MCF 10A (cell line): Measurements from ENCODE around the gene ADARB1. TPM values are rescaled to one million over a fixed set of nuclear protein-coding genes. Genes with fewer than 3 reads are reported as not detected.
"Not testable (repeated sequence)": the region's sequence is repeated elsewhere in the genome, so short reads cannot be mapped to it uniquely, and the experiment has no call there.

Experiments used
- BruUV-seq: library from RNA; stranded (reverse); fragments of 400-500 nt; replicated peaks from 2 replicates; lab custom pipeline; 2021; lab: Mats Ljungman, UMichigan
- CTCF ChIA-PET: fragments of 300-600 bp; sonication (Branson Sonifier 250); formaldehyde crosslinking; extraction: SDS; loops from one replicate; lab custom pipeline; 2021; ENCODE audit warnings: antibody characterized with exemption, inconsistent platforms; lab: Yijun Ruan, JAX
- POLR2A ChIA-PET: fragments of 300-600, 350-650 bp; sonication (Branson Sonifier 250); formaldehyde crosslinking; extraction: SDS; loops from one replicate; lab custom pipeline; 2020; ENCODE audit warnings: antibody characterized with exemption, inconsistent platforms; lab: Yijun Ruan, JAX
- DNase-seq: peaks from one replicate; pipeline ENCODE4 v3.0.0-alpha.2; 2018; ENCODE audit not compliant: unreplicated experiment
- H3K27ac Mint-ChIP-seq: one replicate; pipeline ENCODE4 v1.8.0; 2022; ENCODE audit warnings: mild to moderate bottlenecking, low read depth, mixed read lengths; ENCODE audit not compliant: unreplicated experiment
- H3K27me3 Mint-ChIP-seq: one replicate; pipeline ENCODE4 v1.8.0; 2022; ENCODE audit warnings: mixed read lengths; ENCODE audit not compliant: insufficient read depth, unreplicated experiment
- H3K36me3 Mint-ChIP-seq: one replicate; pipeline ENCODE4 v1.8.0; 2022; ENCODE audit warnings: mild to moderate bottlenecking, moderate library complexity, mixed read lengths; ENCODE audit not compliant: insufficient read depth, unreplicated experiment
- H3K4me1 Mint-ChIP-seq: one replicate; pipeline ENCODE4 v1.8.0; 2022; ENCODE audit warnings: mixed read lengths; ENCODE audit not compliant: insufficient read depth, unreplicated experiment
- H3K4me3 Mint-ChIP-seq: one replicate; pipeline ENCODE4 v1.8.0; 2022; ENCODE audit warnings: mild to moderate bottlenecking, moderate library complexity, mixed read lengths; ENCODE audit not compliant: unreplicated experiment
- H3K9me3 Mint-ChIP-seq: one replicate; pipeline ENCODE4 v1.8.0; 2022; ENCODE audit warnings: mixed read lengths; ENCODE audit not compliant: unreplicated experiment
- CTCF ChIP-seq: fragments of 200-600 bp; IDR thresholded peaks from one replicate; pipeline ENCODE4 v1.8.0; 2022; ENCODE audit warnings: antibody characterized with exemption, mild to moderate bottlenecking; ENCODE audit not compliant: unreplicated experiment
- intact Hi-C: fragments of 100-400 bp; cut with micrococcal nuclease; formaldehyde crosslinking; loops from 2 replicates; pipeline ENCODE4 v1.14.1; 2022
- total RNA-seq: library from RNA; stranded (reverse); gene quantifications from 2 replicates; pipeline ENCODE4 v1.2.3, GENCODE V29; 2022

The ADARB1 gene
- total RNA-seq, 1 experiment from 2014 or later: 19.4 TPM

GRCh38 chr21:45027241-45028196, 46.9 kb upstream of the ADARB1 start:
- ChIA-PET POLR2A (no interaction called here), CTCF (no interaction called here)
- H3K4me1 Mint-ChIP-seq: no peaks in the 10 kb centered on the region
- peaks cover 8% of the 10 kb centered on the region for H3K9me3 Mint-ChIP-seq
- no peaks in the 10 kb centered on the region for H3K36me3 Mint-ChIP-seq
- no peak for DNase-seq
- TF ChIP-seq CTCF: no peak
- no TSS peak for BruUV-seq
- H3K27ac Mint-ChIP-seq: no peak overlapping the region
- H3K27me3 Mint-ChIP-seq: peaks cover 14% of the 10 kb centered on the region
- no peak overlapping the region for H3K4me3 Mint-ChIP-seq
- intact Hi-C loops: no loop called here

GRCh38 chr21:45028645-45029044, 45.7 kb upstream of the ADARB1 start:
- H3K9me3 Mint-ChIP-seq, H3K27ac Mint-ChIP-seq, H3K4me3 Mint-ChIP-seq, H3K36me3 Mint-ChIP-seq, intact Hi-C loops, POLR2A ChIA-PET, BruUV-seq, H3K4me1 Mint-ChIP-seq, DNase-seq, CTCF ChIA-PET: not testable (repeated sequence)
- H3K27me3 Mint-ChIP-seq: peaks cover 14% of the 10 kb centered on the region

DNA sequence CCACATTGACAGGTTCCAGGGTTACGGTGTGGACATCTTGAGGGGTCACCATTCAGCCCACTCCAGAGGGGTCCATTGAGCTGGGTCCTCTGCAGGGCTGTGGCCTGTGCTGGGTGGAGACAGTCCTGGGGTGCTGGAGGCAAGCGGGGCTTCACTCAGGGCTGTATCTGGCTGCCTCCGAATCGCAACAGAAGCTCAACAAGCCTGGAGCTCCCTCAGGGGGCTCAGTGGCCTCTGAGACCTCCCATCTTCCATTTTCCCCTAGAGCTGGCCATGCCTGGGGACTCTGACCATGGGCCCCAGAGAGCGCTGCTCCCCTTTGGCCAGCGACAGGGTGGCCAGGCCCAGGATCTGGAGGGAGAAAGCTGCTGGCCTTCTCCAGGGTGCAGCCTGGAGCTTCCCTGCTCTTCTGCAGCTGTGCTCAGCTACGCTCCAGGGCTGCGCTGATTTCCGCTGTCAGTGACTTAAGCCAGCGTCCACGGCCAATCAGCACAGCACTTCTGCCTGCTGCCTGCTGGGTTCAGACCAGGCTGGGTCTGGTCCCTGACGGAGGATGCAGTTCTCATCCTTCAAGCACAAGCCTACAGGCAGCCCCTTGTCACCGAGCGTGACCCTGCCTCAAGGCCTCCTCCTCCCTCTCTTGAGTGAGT, 45.0 kb upstream of the ADARB1 start:
- no peak for TF ChIP-seq CTCF
- no peaks in the 10 kb centered on the region for H3K4me1 Mint-ChIP-seq
- intact Hi-C loops: no loop called here

GRCh38 chr21:45029948-45030681, 44.3 kb upstream of the ADARB1 start:
- Mint-ChIP-seq H3K4me3 (no peak overlapping the region), H3K27ac (no peak overlapping the region), H3K9me3 (no peaks in the 10 kb centered on the region), H3K27me3 (peaks cover 14% of the 10 kb centered on the region), H3K4me1 (no peaks in the 10 kb centered on the region), H3K36me3 (no peaks in the 10 kb centered on the region)
- DNase-seq: no peak
- intact Hi-C loops: no loop called here
- BruUV-seq: no TSS peak
- TF ChIP-seq CTCF: no peak
- ChIA-PET POLR2A (no interaction called here), CTCF (no interaction called here)

More for the DNA sequence above, 45.0 kb upstream of the ADARB1 start:
- no peak for DNase-seq
- ChIA-PET POLR2A (no interaction called here), CTCF (interaction anchor here (0.6 kb wide), 1 partner anchor 320 kb away, joined by 3 read pairs; no protein-coding TSS in a partner anchor)
- no TSS peak for BruUV-seq
- H3K9me3 Mint-ChIP-seq: no peaks in the 10 kb centered on the region
- H3K4me3 Mint-ChIP-seq: no peak overlapping the region
- no peak overlapping the region for H3K27ac Mint-ChIP-seq
- peaks cover 14% of the 10 kb centered on the region for H3K27me3 Mint-ChIP-seq
- H3K36me3 Mint-ChIP-seq: no peaks in the 10 kb centered on the region
